Activated B cell treated with CpG ODN at 0.5 μM for 24 hours (primary cell): ENCODE data around the gene WFDC2. TPM values are rescaled to one million over a fixed set of nuclear protein-coding genes. Genes with fewer than 3 reads are reported as not detected.

Experiments used
- ATAC-seq: fragments of 200-7000 bp; cut with Tn5 transposase; one replicate; pipeline ENCODE4 v1.10.0; 2021; ENCODE audit warnings: low read depth, mild to moderate bottlenecking, moderate library complexity
- CTCF ChIA-PET: fragments of 350-600 bp; sonication (Branson Sonifier 250); formaldehyde crosslinking; loops from one replicate; lab custom pipeline; 2021; ENCODE audit warnings: antibody characterized with exemption; lab: Charles Lee
- POLR2A ChIA-PET: fragments of 350-600 bp; sonication (Branson Sonifier 250); formaldehyde crosslinking; loops from one replicate; lab custom pipeline; 2021; ENCODE audit warnings: antibody characterized with exemption; lab: Charles Lee
- DNase-seq: peaks from one replicate; pipeline ENCODE4 v3.0.0; 2022
- H3K27ac Mint-ChIP-seq: one replicate; pipeline ENCODE4 v1.8.0; 2020; ENCODE audit warnings: mixed read lengths
- H3K27me3 Mint-ChIP-seq: one replicate; pipeline ENCODE4 v1.8.0; 2021; ENCODE audit warnings: mixed read lengths
- H3K36me3 Mint-ChIP-seq: one replicate; pipeline ENCODE4 v1.8.0; 2021; ENCODE audit warnings: low read depth, mixed read lengths
- H3K4me1 Mint-ChIP-seq: one replicate; pipeline ENCODE4 v1.8.0; 2021; ENCODE audit warnings: mixed read lengths
- H3K4me3 Mint-ChIP-seq: one replicate; pipeline ENCODE4 v1.8.0; 2020; ENCODE audit warnings: mild to moderate bottlenecking, mixed read lengths
- H3K9me3 Mint-ChIP-seq: one replicate; pipeline ENCODE4 v1.8.0; 2020; ENCODE audit warnings: mixed read lengths
- intact Hi-C: fragments of 100-400 bp; cut with micrococcal nuclease; formaldehyde crosslinking; loops from one replicate; pipeline ENCODE4 v1.15.1; 2024
- total RNA-seq: library from RNA; stranded (reverse); gene quantifications from 2 replicates; pipeline ENCODE4 v1.2.3, GENCODE V29; 2022
- TF ChIP-seq, protein P1 (sequence below): fragments of 200-600 bp; IDR thresholded peaks from one replicate; pipeline ENCODE4 v1.8.0; 2022; ENCODE audit warnings: antibody characterized with exemption, mild to moderate bottlenecking

The WFDC2 gene
- total RNA-seq, 1 donor from 2014 or later = 0.71 TPM

DNA sequence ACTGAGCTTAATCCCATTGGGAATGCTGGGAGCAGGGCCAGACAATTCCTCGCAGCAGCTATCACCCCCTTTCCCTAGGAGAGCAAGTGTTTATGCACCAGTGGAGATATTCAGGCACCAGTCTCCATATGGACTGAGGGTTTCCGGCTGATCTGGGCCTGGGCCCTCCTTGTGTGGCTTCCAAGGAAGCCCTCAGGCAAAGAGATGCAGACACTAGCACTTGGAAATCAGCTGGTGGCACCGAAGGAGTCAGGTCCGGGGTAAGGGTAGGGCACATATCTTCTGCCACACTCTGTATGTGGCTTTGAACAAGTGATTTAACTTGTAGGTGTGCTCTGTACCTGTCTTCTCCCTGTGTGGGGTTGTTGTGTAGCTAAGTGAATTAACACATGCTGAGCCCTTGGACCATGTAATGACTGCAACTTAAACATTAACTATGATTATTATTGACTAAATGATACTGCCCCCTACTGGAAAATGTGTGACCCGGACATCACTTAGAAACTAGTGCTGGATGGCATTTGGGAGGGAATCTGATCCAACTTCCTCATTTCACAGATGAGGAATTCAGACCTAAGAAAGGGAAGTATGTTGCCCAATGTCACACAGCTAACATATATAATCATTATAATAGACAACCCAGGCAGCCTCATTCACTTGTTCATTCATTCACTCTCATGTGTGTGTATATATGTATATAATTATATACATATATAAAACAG, 19.3 kb upstream of the WFDC2 start:
- ChIA-PET CTCF (interaction anchor here (0.6 to 2.9 kb wide), 17 partner anchors 10 to 401 kb away, joined by 3 to 20 read pairs (median 3); partner anchors contain the start of gene SYS1), POLR2A (no interaction called here)
- TF ChIP-seq, protein P1, sequence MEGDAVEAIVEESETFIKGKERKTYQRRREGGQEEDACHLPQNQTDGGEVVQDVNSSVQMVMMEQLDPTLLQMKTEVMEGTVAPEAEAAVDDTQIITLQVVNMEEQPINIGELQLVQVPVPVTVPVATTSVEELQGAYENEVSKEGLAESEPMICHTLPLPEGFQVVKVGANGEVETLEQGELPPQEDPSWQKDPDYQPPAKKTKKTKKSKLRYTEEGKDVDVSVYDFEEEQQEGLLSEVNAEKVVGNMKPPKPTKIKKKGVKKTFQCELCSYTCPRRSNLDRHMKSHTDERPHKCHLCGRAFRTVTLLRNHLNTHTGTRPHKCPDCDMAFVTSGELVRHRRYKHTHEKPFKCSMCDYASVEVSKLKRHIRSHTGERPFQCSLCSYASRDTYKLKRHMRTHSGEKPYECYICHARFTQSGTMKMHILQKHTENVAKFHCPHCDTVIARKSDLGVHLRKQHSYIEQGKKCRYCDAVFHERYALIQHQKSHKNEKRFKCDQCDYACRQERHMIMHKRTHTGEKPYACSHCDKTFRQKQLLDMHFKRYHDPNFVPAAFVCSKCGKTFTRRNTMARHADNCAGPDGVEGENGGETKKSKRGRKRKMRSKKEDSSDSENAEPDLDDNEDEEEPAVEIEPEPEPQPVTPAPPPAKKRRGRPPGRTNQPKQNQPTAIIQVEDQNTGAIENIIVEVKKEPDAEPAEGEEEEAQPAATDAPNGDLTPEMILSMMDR = peak; percentile 56
- no peaks in the 10 kb centered on the region for H3K36me3 Mint-ChIP-seq
- H3K27ac Mint-ChIP-seq = no peak overlapping the region
- no peak overlapping the region for H3K4me3 Mint-ChIP-seq
- H3K4me1 Mint-ChIP-seq = peaks cover 19% of the 10 kb centered on the region
- no peaks in the 10 kb centered on the region for H3K9me3 Mint-ChIP-seq
- H3K27me3 Mint-ChIP-seq = peaks cover 2% of the 10 kb centered on the region
- intact Hi-C loops = loop anchor here (1.0 kb wide), 1 partner anchor 87 kb away; the partner anchor contains the start of gene SYS1
- ATAC-seq (peak; percentile 46), DNase-seq (no peak)

DNA sequence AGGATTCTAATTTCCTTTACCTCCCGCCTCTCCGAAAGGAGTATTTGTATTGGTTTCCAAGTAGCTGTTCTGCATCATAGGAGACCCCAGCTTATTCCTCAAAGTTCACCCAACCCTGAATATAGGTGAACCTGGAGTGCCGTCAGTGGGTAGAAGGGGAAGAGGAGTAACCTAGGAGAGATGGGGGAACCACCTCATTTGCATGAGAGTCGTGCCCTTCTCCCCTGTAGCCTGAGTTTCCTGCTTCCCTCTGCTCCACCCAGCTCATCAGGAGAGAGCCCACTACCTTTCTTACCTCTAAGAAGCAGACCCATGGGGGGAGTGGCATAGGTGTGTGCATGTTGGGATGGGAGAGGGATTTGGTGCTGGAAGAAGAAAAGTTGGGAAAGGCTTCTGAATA, 17.3 kb upstream of the WFDC2 start:
- H3K36me3 Mint-ChIP-seq = no peaks in the 10 kb centered on the region
- H3K27ac Mint-ChIP-seq = no peak overlapping the region
- peaks cover 19% of the 10 kb centered on the region for H3K4me1 Mint-ChIP-seq
- no peak for DNase-seq
- TF ChIP-seq, protein P1 = no peak
- H3K9me3 Mint-ChIP-seq = no peaks in the 10 kb centered on the region
- ChIA-PET POLR2A (interaction anchor here (0.6 to 1.1 kb wide), 2 partner anchors 78 to 316 kb away, joined by 3 to 6 read pairs; no protein-coding TSS in a partner anchor), CTCF (interaction anchor here (1.1 to 2.0 kb wide), 4 partner anchors 15 to 319 kb away, joined by 3 to 10 read pairs (median 4); no protein-coding TSS in a partner anchor)
- H3K4me3 Mint-ChIP-seq = no peak overlapping the region
- intact Hi-C loops = no loop called here
- H3K27me3 Mint-ChIP-seq = no peaks in the 10 kb centered on the region
- ATAC-seq = peak; percentile 64

DNA sequence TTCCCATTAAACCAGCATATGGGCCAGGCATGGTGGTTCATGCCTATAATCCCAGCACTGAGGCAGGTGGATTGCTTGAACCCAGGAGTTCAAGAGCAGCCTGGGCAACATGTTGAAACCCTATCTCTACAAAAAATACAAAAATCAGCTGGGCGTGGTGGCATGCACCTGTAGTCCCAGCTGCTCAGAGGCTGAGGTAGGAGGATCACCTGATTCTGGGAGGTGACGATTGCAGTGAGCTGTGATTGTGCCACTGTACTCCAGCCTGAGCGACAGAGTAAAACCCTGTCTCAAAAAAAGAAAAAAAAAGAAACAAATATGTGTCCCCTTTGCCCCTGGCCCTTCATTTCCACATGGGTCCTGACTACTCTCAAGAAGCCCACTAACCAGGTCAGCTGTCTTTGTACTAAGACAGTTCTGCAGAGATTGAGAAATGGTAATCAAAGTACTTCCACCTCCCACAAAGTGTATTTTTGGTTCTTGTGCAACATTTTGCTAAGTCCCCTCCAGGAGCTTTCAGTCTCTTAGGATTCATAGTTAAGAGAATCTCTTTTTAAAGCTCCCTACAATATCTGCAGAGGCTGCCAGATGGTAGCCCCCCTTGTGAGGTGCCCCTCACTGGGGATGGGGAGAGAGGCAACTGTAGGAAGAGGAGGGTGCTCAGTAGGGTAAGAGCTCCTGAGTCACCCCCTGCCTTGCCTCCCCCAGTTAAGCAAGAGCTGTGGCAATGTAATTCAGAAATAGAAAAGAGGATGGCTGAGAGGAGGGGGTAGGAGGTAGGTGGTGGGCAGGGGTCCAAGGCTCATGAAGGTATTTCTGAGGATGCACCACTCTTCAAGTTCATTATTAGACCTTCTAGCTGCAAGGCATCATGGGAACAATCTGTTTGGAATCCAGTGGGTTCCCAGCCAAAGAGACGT, 16.5 kb upstream of the WFDC2 start:
- CTCF ChIA-PET = interaction anchor here (1.0 to 2.0 kb wide), 5 partner anchors 16 to 318 kb away, joined by 3 to 10 read pairs (median 4); no protein-coding TSS in a partner anchor
- Mint-ChIP-seq H3K36me3 (no peaks in the 10 kb centered on the region), H3K27ac (no peak overlapping the region), H3K9me3 (no peaks in the 10 kb centered on the region), H3K4me3 (no peak overlapping the region), H3K27me3 (no peaks in the 10 kb centered on the region), H3K4me1 (peaks cover 19% of the 10 kb centered on the region)
- POLR2A ChIA-PET = no interaction called here
- TF ChIP-seq, protein P1 = no peak
- intact Hi-C loops = no loop called here
- DNase-seq = no peak
- ATAC-seq = no peak

DNA sequence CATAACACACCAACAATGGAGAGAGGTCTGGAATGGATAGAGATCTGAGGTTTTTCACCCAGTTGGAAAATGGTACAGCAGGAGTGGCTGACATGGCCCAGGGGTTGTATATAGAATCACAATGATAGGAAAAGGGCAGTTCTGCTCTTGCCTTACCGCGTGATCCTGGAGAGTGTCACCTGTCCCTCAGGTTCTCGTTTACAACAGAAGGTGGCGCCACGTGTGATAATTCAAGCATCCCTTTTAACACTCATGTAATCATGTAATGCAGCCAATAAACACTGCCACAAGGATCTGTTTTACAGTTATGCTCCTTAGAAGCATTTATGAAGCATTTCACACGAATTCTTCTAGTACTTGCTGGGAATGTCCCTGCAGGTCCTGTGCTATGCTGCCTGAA, 12.9 kb upstream of the WFDC2 start:
- no peaks in the 10 kb centered on the region for H3K27me3 Mint-ChIP-seq
- H3K27ac Mint-ChIP-seq = no peak overlapping the region
- H3K4me1 Mint-ChIP-seq = peaks cover 14% of the 10 kb centered on the region
- CTCF ChIA-PET = no interaction called here
- TF ChIP-seq, protein P1 = no peak
- H3K36me3 Mint-ChIP-seq = no peaks in the 10 kb centered on the region
- POLR2A ChIA-PET = no interaction called here
- DNase-seq = no peak
- no peak for ATAC-seq
- H3K4me3 Mint-ChIP-seq = no peak overlapping the region
- intact Hi-C loops = no loop called here
- no peaks in the 10 kb centered on the region for H3K9me3 Mint-ChIP-seq
